Measurements from ENCODE around the gene PPP1R18. TPM values are rescaled to one million over a fixed set of nuclear protein-coding genes. Genes with fewer than 3 reads are reported as not detected.
A peak's percentile ranks its signal among the peaks of the same experiment; 100 is the strongest.
"Not testable (repeated sequence)": the region's sequence is repeated elsewhere in the genome, so short reads cannot be mapped to it uniquely, and the experiment has no call there.

PPP1R18 gene
- total RNA-seq, 1 experiment from 2014 or later, result 44.3 TPM

DNA sequence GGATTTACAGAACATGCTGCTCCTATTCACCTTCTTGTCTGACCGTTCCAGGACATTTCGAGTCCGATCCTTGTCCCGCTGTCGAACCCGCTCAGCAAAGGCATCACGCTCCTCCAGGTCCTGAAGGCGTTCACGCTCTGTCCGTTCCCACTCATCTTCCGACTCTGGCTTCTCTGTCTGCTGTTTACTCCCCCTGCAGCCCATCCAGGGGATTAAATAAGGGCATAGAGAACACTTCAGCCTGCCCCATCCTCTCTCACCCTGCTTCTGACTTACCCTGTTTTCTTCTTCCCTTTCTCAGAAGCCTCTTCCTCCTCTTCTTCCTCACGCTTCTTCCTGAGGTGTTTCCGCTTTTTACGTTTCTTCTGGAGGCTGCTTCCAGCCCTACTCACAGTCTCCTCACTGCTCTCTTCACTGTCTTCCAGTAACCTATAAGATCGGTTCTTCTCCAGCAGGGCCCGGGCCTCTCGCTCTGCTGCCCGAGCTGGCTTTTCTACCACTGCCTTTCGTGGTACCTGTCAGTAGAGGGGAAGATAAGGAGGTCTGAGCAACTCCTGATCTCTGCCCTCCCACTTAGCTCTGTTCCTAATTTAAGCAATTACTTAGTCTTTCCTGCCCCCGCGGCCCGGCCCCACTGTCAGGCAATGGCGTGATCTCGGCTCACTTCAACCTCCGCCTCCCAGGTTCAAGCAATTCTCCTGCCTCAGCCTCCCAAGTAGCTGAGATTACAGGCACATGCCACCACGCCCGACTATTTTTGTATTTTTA is 15.5 kb downstream of the PPP1R18 start:
- Histone ChIP-seq H3K4me1 (no peaks in the 10 kb centered on the region), H3K36me3 (peaks cover 11% of the 10 kb centered on the region; the same call in 1 of the 2 replicates), H3K27ac (no peak overlapping the region), H3K4me3 (no peak overlapping the region), H3K9me3 (replicated peaks) (no peaks in the 10 kb centered on the region), H3K27me3 (no peaks in the 10 kb centered on the region)
- no peak for DNase-seq

DNA sequence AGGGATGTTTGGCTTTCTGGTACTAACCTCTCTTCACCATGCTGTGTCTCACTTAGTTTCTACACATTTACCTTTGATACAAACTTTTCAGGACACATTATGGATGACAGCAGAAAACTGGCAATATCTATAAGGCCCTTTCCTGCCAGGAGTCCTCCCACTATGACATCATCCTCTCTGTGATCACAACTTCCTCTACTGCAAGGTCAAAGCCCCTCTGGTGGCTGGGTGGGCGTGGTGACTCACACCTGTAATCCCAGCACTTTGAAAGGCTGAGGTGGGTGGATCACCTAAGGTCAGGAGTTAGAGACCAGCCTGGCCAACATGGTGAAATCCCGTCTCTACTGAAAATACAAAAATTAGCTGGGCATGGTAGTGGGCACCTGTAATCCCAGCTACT is 20.1 kb downstream of the PPP1R18 start:
- H3K36me3 ChIP-seq, result peaks cover 23% of the 10 kb centered on the region
- H3K4me3 ChIP-seq; H3K4me1 ChIP-seq; DNase-seq; H3K27ac ChIP-seq; H3K9me3 ChIP-seq (replicated peaks); H3K27me3 ChIP-seq: not testable (repeated sequence)

DNA sequence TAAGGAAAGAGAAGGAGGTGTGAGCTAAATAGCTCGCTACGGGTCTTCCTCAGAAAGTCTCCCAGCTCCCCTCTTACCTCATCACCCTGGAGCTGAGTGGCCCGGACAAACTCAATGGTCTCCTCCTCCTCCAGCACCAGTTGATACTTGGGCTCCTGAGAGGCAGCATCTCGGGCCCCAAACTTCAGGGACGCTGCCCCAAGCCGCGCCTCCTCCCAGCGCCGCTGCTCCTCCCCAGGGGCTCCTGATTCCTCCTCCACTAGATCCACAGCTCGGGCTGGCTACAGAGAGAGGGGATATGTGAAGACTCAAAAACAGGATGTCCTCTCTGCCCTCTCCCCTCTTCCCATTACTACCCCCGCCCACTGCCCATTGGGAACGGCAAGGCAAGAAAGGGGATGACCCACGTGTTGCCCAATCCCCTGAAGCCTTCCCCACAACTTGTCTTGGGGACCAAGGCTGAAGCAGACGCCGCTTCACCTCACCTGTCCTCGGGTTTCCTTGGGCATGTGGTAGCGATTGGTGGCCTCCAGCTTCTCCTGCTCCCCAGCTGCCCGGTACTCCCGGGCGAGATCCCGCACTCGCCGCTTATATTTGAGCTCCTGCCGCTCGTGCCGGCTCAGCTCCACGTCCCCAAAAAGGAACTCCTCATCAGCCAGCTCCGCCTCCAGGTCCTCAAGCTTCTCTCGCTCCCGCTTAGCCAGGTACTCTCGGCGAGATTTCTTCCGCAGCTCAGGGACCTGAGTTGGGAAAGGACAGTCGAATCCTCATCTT is 21.3 kb downstream of the PPP1R18 start:
- Histone ChIP-seq H3K27ac (no peak overlapping the region), H3K36me3 (peaks cover 23% of the 10 kb centered on the region), H3K4me3 (no peak overlapping the region), H3K4me1 (no peaks in the 10 kb centered on the region), H3K27me3 (no peaks in the 10 kb centered on the region), H3K9me3 (replicated peaks) (no peaks in the 10 kb centered on the region)
- no peak for DNase-seq

DNA sequence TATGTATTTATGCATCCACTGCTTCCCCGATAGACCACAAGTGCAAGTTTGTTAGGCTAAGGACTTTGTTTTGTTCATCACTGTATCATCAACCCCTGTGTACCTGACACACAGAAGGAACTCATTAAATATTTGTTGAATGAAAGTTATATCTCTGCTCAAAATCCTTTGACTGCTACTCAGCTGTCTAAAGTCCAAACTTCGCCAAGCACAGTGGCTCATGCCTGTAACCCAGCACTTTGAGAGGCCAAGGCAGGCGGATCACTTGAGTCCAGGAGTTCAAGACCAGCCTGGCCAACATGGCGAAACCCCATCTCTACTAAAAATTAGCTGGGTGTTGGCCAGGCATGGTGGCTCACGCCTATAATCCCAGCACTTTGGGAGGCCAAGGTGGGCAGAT is 28.5 kb downstream of the PPP1R18 start:
- H3K27ac ChIP-seq; H3K27me3 ChIP-seq; H3K4me1 ChIP-seq; H3K9me3 ChIP-seq (replicated peaks); H3K4me3 ChIP-seq; DNase-seq: not testable (repeated sequence)
- peaks cover 31% of the 10 kb centered on the region for H3K36me3 ChIP-seq

DNA sequence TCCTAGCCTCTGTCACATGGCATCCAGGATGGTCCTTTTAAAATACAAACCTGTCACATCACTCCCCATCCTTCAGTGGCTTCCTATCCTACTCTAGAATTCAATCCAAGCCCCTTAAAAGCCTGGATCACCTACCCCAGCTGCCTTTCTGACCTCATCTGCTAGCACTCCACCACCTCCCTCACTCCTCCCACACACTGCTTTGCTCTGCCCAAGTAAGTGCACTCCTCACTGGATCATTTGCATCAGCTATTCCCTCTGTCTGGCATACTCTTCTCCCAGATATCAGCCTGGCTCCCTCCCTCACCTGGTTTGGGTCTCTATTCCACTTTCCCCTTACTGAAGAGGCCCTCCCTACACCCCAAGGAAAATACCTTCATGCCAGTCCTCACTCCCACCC is 29.0 kb downstream of the PPP1R18 start:
- no peak overlapping the region for H3K4me3 ChIP-seq
- no peak overlapping the region for H3K27ac ChIP-seq
- no peaks in the 10 kb centered on the region for H3K4me1 ChIP-seq
- H3K27me3 ChIP-seq, result no peaks in the 10 kb centered on the region
- H3K9me3 ChIP-seq (replicated peaks), result no peaks in the 10 kb centered on the region
- DNase-seq, result no peak
- H3K36me3 ChIP-seq, result peaks cover 33% of the 10 kb centered on the region

DNA sequence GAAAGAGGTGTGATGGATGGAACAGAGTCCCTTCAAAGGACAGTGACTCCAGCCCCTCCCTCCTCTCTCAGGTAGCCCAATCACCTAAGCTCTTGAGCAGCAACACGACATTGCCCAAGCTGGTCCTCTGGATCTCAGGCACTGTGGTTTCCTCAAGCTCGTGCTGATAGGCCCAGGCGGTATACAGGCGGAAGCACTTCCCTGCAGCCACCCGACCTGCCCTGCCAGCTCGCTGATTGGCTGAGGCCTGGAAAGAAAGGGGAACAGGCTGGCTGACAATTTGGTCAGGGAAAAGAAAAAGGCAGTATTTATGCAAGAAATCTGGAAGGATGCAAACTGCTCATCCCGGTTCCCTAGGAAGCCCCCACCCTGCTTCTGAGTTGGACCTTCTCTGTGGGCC is 29.9 kb downstream of the PPP1R18 start:
- H3K36me3 ChIP-seq, result peaks cover 32% of the 10 kb centered on the region

DNA sequence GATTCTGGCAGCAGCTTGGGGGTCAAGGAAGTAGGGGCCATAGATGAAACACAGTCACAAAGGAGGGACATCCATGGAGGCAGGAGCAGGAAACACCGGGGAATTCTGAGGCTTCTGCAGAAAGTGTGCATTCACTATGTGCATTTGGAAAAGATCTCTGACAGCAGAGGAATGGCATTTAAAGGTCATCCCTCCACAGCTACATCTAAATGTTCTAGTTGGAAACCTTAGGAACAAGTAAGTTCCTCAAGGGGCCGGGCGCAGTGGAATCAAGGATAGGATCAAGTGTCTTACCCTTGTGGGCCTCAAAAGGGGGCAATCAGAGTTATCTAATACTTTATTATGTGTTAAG is 30.7 kb downstream of the PPP1R18 start:
- Histone ChIP-seq H3K27me3 (no peaks in the 10 kb centered on the region), H3K4me3 (no peak overlapping the region), H3K9me3 (replicated peaks) (no peaks in the 10 kb centered on the region), H3K36me3 (peaks cover 36% of the 10 kb centered on the region), H3K4me1 (no peaks in the 10 kb centered on the region), H3K27ac (no peak overlapping the region)
- DNase-seq, result no peak

More for the DNA sequence above, 29.9 kb downstream of the PPP1R18 start:
- DNase-seq, result no peak
- H3K4me3 ChIP-seq, result no peak overlapping the region
- no peaks in the 10 kb centered on the region for H3K9me3 ChIP-seq (replicated peaks)
- H3K27ac ChIP-seq, result no peak overlapping the region
- no peaks in the 10 kb centered on the region for H3K27me3 ChIP-seq
- H3K4me1 ChIP-seq, result no peaks in the 10 kb centered on the region

DNA sequence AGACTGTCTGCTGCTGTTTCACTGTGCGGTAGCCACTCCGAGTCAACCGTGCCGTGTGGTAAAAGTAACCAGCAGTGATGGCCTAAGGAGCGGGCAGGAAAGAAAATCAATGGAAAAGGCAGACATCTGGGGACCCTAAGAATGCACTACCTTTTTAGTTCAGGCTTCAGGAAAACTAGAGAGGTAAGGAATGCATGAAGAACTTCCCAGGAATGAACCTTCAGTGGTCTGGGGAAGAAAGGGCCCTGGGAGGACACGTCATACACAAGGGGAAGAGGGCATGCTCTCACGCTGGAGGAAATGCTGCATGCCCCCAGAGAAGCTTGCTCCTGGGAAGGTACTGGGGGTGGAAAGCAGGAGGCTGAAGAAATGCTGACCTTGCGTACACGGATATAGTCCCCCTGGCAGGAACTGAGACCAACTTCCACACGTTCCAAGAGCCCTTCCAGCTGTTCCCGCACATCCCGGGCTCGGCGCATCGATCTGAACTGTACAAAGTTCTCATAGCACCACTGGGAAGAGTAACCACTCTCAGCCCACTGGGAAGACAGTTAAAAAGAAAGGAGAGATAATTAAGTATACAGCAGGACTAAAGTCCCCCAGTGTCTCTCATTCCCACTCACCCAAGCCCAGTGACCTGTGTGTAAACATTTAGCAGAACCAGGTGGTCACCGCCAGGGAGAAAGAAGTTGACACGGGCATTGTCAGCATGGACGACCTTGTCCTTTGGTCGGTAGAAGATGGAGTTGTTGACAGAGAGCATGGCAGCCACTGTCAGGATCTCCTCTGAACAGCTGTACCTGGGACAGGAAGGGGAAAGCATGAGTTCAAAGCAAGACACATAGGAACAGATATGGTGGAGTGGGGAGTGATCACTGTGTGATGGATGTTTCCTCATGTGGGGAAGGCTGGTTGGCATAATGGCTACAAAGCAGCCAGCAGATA is 31.4 kb downstream of the PPP1R18 start:
- Histone ChIP-seq H3K4me1 (no peaks in the 10 kb centered on the region), H3K27me3 (no peaks in the 10 kb centered on the region), H3K4me3 (no peak overlapping the region), H3K36me3 (peaks cover 36% of the 10 kb centered on the region), H3K9me3 (replicated peaks) (no peaks in the 10 kb centered on the region), H3K27ac (no peak overlapping the region)
- DNase-seq, result no peak

DNA sequence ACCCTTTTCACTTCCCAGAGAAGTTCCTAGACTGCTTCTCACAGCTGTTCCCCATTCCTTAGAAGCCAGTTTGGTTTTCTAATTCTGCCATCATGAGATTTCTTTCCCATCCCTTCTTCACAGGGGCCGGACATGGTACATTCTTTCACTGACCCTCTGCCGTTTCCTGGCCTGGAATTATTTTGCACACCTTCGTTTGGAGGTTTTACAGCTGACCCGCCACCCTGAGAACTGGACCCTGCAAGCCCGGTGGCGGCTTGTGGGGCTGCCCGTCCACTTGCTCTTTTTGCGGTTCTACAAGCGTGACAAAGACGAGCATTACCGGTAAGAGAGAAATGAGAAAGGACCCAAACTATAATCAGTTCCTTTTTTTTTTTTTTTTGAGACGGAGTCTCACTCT is 35.3 kb downstream of the PPP1R18 start:
- H3K4me1 ChIP-seq, result no peaks in the 10 kb centered on the region
- no peak for DNase-seq
- H3K27ac ChIP-seq, result no peak overlapping the region
- H3K27me3 ChIP-seq, result no peaks in the 10 kb centered on the region
- peaks cover 27% of the 10 kb centered on the region for H3K36me3 ChIP-seq
- no peaks in the 10 kb centered on the region for H3K9me3 ChIP-seq (replicated peaks)
- no peak overlapping the region for H3K4me3 ChIP-seq

DNA sequence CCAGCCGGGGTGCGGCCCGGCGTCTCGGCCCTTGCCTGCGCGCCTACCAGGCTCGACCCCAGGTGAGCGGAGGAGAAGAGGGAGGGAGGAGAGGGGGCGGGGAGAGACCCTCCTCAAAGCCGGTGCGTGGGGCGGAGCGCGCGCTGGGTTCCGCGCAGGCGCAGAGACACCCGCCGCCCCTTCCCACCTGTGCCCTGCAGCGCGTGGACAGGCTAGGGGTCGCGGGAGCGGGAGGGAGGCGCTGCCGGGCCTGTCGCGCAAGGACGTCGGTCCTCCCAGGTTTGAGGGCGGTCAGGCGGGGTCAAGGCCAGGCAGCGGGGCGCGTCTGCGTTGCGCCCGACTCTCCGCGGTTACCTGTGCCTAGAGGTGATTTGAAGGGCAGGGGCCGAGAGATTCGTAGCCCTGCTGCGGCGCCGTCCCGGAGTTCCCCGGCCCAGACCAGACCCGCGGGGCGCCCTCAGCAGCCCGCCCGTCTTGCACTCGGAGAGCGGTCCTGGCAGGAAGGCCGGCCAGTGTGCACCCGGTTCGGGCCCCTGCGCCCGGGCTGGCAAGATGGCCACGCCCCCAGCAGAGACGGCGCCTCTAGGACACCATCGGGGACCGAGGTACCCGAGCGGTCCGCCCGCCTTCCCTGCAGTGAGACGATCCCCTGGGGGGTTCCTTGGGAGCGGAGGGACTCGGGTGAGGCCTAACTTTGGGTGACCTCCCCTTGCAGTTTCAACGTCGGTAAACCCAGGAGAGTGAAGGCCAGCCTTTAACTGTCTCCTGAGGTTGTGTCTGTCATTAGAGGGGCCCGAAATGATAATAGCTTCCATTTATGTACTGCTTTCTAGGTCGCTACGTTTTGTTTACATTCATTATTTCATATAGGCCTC is 39.0 kb downstream of the PPP1R18 start:
- DNase-seq, result peak; percentile 80 to 82
- Histone ChIP-seq H3K4me1 (no peaks in the 10 kb centered on the region), H3K9me3 (replicated peaks) (no peaks in the 10 kb centered on the region), H3K36me3 (peaks cover 13% of the 10 kb centered on the region), H3K27me3 (no peaks in the 10 kb centered on the region), H3K4me3 (peak overlapping the region; percentile 82), H3K27ac (peak overlapping the region; percentile 68)

DNA sequence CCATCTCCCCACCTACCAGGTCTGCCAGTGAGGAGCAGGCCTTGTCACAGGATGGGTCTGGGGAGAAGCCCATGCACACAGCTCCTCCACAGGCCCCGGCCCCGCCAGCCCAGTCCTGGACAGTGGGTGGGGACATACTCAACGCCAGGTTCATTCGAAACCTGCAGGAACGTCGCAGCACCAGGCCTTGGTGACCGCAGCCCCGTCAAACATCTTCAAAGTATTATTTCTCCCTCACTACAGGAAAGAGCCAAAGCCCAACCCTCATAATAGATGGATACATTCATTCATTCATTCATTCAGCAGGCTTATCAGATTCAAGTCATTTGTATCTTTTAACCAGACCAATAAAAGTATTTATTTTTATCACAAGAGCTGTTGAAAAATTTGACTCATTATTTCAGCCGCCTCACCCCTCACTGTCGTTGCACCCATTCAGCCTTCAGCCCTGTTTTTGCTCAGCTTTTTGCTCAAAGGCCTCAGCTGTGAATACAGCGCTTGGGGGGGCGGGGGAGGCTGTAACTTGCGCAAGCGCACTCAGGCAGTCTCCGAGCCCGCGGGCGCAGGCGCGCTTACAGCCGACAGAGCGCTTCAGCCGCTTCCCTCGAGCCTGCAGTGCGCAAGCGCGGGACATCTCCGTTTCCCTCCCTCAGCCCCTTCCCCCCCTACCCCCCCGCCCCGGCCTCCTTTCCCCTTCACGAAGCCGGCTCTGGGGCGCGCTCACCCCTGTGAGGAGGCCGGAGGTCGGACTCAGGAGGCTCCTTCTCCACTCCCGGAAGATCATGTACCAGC is 39.8 kb downstream of the PPP1R18 start, which contains the start of gene C6orf136:
TSS of gene C6orf136 (plus strand) at position 684 of the 792 bp plus-strand sequence. CDS start at position 783, 99 bp downstream.
- Histone ChIP-seq H3K4me3 (peak within 1 kb of the TSS; percentile 82), H3K4me1 (no peaks in the 10 kb centered on the region), H3K27ac (peak within 1 kb of the TSS; percentile 68), H3K36me3 (peaks cover 6% of the 10 kb centered on the region), H3K27me3 (no peaks in the 10 kb centered on the region), H3K9me3 (replicated peaks) (no peaks in the 10 kb centered on the region)
- peak; percentile 94 to 95 for DNase-seq

DNA sequence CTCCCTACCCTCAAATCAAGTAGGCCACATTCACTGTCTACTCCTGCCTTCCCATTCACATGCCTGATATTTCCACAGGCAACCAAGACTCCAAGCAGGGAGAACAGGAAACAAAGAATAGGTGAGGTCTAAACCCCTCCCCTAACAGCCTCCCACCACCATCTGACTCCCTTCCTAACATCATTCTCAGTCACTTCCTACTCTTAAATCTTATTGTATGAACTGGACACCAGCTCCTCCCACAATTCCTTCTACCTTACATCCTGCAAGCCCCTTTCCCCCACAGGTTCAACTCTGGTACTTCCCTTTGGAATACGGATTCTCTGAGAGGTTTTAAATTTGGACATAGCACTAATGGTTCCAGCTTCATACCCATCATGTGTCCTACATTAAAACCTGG is 40.5 kb downstream of the PPP1R18 start:
- DNase-seq, result no peak
- H3K27me3 ChIP-seq, result no peaks in the 10 kb centered on the region
- H3K4me3 ChIP-seq, result no peak overlapping the region
- H3K27ac ChIP-seq, result no peak overlapping the region
- peaks cover 3% of the 10 kb centered on the region for H3K36me3 ChIP-seq
- no peaks in the 10 kb centered on the region for H3K9me3 ChIP-seq (replicated peaks)
- H3K4me1 ChIP-seq, result no peaks in the 10 kb centered on the region

DNA sequence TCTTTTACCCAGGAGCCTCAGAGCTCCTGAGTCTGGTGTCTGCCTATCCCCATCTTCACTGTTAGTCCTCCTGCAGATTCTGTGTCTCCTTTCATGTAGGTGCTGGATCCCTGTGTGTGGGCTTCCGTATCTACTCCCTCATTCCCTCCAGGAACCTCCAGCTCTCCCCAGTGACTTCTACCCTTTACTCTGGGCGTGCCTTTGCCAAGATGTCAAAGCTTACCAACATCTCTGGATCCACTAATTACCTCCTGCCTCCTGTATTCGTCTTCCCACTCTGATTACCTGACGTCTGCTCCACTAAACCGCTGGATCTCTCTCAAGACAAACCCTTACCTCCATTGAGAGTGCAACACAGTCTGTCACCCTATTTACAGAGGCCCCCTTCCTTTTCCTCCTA is 41.7 kb downstream of the PPP1R18 start:
- Histone ChIP-seq H3K9me3 (replicated peaks) (no peaks in the 10 kb centered on the region), H3K27me3 (no peaks in the 10 kb centered on the region), H3K4me1 (no peaks in the 10 kb centered on the region), H3K27ac (no peak overlapping the region), H3K36me3 (peaks cover 7% of the 10 kb centered on the region; the same call in 1 of the 2 replicates), H3K4me3 (no peak overlapping the region)
- no peak for DNase-seq
